Fibroblast of pulmonary artery (primary cell): Measurements from ENCODE around the gene SBF2.
A peak's percentile ranks its signal among the peaks of the same experiment; 100 is the strongest.

Experiments used
- DNase-seq: peaks from one replicate; pipeline ENCODE4 v3.0.0-alpha.2; 2010; ENCODE audit warnings: low read depth
- H3K4me3 ChIP-seq: replicated peaks from 2 replicates; pipeline ENCODE4 v1.5.1; 2011; ENCODE audit warnings: low read depth, mild to moderate bottlenecking, control low read depth, low read length, moderate library complexity
- TF ChIP-seq, protein P1 (sequence below): IDR thresholded peaks from 2 replicates; pipeline ENCODE4 v1.5.1; 2011; ENCODE audit warnings: mild to moderate bottlenecking, control low read depth, low read length, inconsistent platforms; ENCODE audit errors: missing control alignments

The SBF2 gene

DNA sequence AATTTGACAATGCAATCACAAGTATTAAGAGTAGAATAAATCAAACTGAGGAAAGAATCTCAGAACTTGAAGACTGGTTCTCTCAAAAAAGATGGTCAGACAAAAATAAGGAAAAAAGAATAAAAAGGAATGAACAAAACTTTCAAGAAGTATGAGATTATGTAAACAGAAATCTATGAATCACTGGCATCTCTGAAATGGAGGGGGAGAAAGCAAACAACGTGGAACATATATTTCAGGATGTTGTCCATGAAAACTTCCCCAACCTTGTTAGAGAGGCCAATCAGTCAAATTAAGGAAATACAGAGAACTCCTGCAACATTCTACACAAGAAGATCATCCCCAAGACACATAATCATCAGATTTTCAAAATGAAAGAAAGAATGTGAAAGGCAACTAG, 235.7 kb downstream of the SBF2 start:
- no peak overlapping the region for H3K4me3 ChIP-seq
- TF ChIP-seq, protein P1, sequence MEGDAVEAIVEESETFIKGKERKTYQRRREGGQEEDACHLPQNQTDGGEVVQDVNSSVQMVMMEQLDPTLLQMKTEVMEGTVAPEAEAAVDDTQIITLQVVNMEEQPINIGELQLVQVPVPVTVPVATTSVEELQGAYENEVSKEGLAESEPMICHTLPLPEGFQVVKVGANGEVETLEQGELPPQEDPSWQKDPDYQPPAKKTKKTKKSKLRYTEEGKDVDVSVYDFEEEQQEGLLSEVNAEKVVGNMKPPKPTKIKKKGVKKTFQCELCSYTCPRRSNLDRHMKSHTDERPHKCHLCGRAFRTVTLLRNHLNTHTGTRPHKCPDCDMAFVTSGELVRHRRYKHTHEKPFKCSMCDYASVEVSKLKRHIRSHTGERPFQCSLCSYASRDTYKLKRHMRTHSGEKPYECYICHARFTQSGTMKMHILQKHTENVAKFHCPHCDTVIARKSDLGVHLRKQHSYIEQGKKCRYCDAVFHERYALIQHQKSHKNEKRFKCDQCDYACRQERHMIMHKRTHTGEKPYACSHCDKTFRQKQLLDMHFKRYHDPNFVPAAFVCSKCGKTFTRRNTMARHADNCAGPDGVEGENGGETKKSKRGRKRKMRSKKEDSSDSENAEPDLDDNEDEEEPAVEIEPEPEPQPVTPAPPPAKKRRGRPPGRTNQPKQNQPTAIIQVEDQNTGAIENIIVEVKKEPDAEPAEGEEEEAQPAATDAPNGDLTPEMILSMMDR = no peak
- no peak for DNase-seq

DNA sequence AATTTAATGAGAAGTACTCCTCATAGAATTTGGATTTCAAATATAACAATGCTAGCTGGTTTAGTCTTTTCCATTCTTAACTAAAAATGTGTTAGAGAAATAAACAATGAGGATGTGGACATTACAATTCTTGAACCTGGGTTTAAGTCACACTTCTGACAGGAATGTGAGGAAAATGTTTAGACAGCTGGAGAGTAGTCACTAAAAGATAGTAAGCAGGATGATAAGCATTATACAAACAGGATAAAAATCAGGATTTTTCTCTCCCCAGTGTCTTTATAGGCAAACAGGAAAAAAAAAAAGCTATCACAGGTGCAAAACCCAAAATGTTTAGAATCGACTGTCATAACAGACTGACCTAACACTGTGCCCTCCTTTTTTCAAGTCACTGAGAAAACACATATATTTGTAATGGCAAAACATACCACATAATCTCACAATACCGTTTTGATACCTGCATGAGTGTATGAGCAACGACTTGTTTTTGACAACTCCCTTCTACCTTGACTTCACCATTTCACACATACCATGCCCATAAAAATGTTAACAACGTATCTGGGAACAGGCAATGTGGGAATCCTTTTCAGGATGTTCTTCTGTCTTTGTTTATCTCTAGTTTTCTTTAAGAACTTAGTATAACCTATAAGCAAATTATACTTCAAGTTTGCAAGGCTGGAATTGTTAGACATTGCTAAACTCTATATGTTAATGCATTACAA, 242.0 kb downstream of the SBF2 start:
- no peak for DNase-seq
- no peak overlapping the region for H3K4me3 ChIP-seq
- TF ChIP-seq, protein P1 = no peak

DNA sequence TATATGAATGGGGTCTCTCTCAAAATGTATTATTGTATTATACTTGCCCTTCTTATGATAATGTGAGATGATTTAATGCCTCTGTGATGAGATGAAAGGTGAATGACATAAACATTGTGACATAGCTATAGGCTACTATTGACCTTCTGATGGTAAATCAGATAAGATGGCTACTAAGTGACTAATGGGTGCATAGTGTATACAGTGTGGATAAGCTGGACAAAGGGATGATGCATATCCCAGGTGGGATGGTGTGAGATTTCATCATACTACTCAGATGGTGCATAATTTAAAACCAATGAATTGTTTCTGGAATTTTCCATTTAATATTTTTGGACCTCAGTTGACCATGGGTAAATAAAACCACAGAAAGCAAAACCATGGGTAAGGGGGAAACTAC, 243.5 kb downstream of the SBF2 start:
- peak; percentile 14 for DNase-seq
- no peak overlapping the region for H3K4me3 ChIP-seq
- TF ChIP-seq, protein P1 = no peak

DNA sequence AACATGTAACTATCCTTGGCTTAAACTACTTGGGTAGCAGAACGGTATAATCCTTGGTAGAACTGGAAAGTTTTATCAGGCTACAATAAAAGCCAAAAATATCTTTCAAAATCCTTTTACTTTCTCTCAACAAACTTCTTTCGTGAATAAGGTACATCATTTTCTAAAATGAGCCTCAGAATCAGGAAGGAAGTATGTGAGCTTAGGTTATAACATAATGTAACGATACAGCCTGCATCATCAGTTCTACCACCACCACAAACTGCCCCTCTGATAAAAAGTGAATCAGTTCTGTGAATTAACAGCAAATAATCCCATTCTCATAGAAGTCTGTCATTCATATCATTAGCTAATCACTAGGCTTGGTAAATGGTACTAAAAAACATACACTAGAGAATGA, 244.3 kb downstream of the SBF2 start:
- TF ChIP-seq, protein P1 = no peak

DNA sequence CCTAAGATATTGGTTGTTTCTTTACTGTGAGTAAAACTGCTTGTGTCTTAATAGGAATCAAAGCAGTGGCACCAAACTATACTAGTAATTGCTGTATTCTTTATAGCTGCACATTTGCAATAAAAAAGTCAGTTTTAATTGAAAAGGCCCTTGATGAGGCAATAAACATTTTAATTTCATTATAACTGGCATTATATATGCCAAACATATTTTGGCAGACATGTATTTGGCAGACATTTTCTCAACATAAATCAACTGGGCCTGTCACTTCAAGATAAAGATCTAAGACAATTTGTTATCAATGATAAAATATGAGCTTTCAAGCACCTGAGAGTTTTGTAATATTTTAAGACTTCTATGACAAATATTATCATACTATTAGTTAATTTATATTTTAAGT, 245.7 kb downstream of the SBF2 start:
- no peak overlapping the region for H3K4me3 ChIP-seq
- TF ChIP-seq, protein P1 = no peak
- DNase-seq = no peak

More for the DNA sequence above, 244.3 kb downstream of the SBF2 start:
- DNase-seq = no peak
- H3K4me3 ChIP-seq = no peak overlapping the region

DNA sequence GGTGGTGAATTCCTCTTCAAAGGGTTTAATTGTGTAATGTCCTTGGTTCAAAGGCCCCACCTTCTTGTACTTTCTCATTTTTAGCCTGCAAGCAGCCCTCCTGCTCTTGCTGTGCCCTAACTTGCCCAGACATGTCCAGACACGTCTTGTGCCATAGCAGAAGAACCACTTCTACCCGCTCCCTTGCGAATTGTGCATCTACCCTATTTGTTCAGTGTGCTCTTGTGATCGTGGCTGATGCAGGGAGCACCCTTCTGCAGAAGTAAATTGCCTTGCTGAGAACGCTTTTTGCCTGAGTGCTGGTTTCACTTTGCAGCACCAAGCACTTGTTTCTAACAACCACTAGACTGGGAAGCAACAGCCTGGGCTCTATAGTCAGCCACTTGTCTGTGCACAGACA, 249.4 kb downstream of the SBF2 start:
- H3K4me3 ChIP-seq = no peak overlapping the region
- TF ChIP-seq, protein P1 = no peak
- DNase-seq = peak; percentile 21

DNA sequence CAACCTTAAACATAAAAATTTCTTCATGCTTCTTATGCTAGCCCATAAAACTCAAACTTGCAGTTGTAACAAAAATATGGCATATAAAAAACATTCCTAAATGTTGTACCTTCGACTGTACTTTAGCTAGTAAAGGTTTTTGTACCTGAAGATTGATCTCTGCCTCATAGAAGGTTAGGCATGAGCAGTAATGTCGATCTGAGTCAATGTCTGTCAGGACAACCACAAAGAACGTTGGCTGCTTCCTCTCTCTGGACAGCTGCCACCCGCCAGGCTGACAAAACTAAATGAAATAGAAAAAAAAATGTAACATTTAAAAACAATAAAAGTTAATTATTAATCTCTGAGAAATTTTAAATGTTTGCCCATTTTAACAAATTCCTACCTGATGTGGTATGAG, 251.3 kb downstream of the SBF2 start:
- no peak overlapping the region for H3K4me3 ChIP-seq
- TF ChIP-seq, protein P1 = no peak
- no peak for DNase-seq
